Colonic mucosa (tissue), 4 donors: ENCODE results near the gene MKNK2. TPM values are rescaled to one million over a fixed set of nuclear protein-coding genes. Genes with fewer than 3 reads are reported as not detected.

ENCODE experiments used
- DNase-seq: peaks from one replicate; pipeline ENCODE4 v3.0.0-alpha.2; 2020
- H3K27ac ChIP-seq: fragments of 200-600 bp; one replicate; pipeline ENCODE4 v1.8.0; 2021
- H3K27me3 ChIP-seq: fragments of 200-600 bp; one replicate; pipeline ENCODE4 v1.8.0; 2021
- H3K36me3 ChIP-seq: fragments of 200-600 bp; one replicate; pipeline ENCODE4 v1.8.0; 2021
- H3K4me1 ChIP-seq: fragments of 200-600 bp; one replicate; pipeline ENCODE4 v1.8.0; 2021; ENCODE audit warnings: mild to moderate bottlenecking
- H3K4me3 ChIP-seq: fragments of 200-600 bp; one replicate; pipeline ENCODE4 v1.8.0; 2021
- H3K9ac ChIP-seq, 2 donors: one replicate each; pipeline ENCODE4 v1.7.0; 2013; ENCODE audit warnings: control low read depth in 2 of 2, low read depth in 2 of 2, low read length in 2 of 2
- H3K9me3 ChIP-seq: fragments of 200-600 bp; one replicate; pipeline ENCODE4 v1.8.0; 2021
- CTCF ChIP-seq: fragments of 200-600 bp; IDR thresholded peaks from one replicate; pipeline ENCODE4 v1.8.0; 2022; ENCODE audit warnings: antibody characterized with exemption, mild to moderate bottlenecking
- intact Hi-C: fragments of 100-400 bp; cut with DNase I; formaldehyde crosslinking; loops from one replicate; pipeline ENCODE4 v1.14.1; 2022
- total RNA-seq, 2 donors: library from RNA; stranded (reverse); fragmentation: NEBNext Ultra II Directional in 1 of 2; extraction: Animal tissue kit (Norgen Biotek cat#: 25700) in 1 of 2; gene quantifications; one replicate each; pipeline ENCODE4 v1.2.1, GENCODE V29; 2021
- donor health status: healthy.
- donor health status: DM: no; HTN: no; CAD: no.
- donor health status: DM: no; HTN: no; CAD: no.

Gene MKNK2
- total RNA-seq, 2 donors from 2014 or later = 358 to 589 TPM

- no peak overlapping the region for H3K27ac ChIP-seq
- no peak for TF ChIP-seq CTCF
- H3K4me3 ChIP-seq = no peak overlapping the region
- no peaks in the 10 kb centered on the region for H3K27me3 ChIP-seq
- no peaks in the 10 kb centered on the region for H3K9me3 ChIP-seq
- DNase-seq = no peak
- H3K36me3 ChIP-seq = no peaks in the 10 kb centered on the region
- no peaks in the 10 kb centered on the region for H3K4me1 ChIP-seq
- intact Hi-C loops = loop anchor here (10.0 kb wide), 1 partner anchor 75 kb away; no protein-coding TSS in a partner anchor
- no peak overlapping the region for H3K9ac ChIP-seq
Measured at GRCh38 chr19:2010135-2010668, 40.8 kb downstream of the MKNK2 start.

- DNase-seq = no peak
- Histone ChIP-seq H3K4me3 (no peak overlapping the region), H3K36me3 (peaks cover 4% of the 10 kb centered on the region), H3K27ac (no peak overlapping the region), H3K9ac (no peak overlapping the region), H3K4me1 (no peaks in the 10 kb centered on the region), H3K27me3 (no peaks in the 10 kb centered on the region), H3K9me3 (no peaks in the 10 kb centered on the region)
- intact Hi-C loops = no loop called here
- TF ChIP-seq CTCF = no peak
Measured at GRCh38 chr19:2003874-2004273, 47.2 kb downstream of the MKNK2 start.

GRCh38 chr19:1999856-2000515 is 51.1 kb downstream of the MKNK2 start:
- DNase-seq = no peak
- H3K9me3 ChIP-seq = no peaks in the 10 kb centered on the region
- no peak for TF ChIP-seq CTCF
- H3K36me3 ChIP-seq = peaks cover 4% of the 10 kb centered on the region
- intact Hi-C loops = no loop called here
- H3K4me3 ChIP-seq = no peak overlapping the region
- no peak overlapping the region for H3K27ac ChIP-seq
- H3K27me3 ChIP-seq = no peaks in the 10 kb centered on the region
- no peak overlapping the region for H3K9ac ChIP-seq
- no peaks in the 10 kb centered on the region for H3K4me1 ChIP-seq

GRCh38 chr19:1998712-1999708 is 52.0 kb downstream of the MKNK2 start:
- Histone ChIP-seq H3K27me3 (no peaks in the 10 kb centered on the region), H3K4me3 (no peak overlapping the region), H3K27ac (no peak overlapping the region), H3K36me3 (peaks cover 4% of the 10 kb centered on the region), H3K9me3 (no peaks in the 10 kb centered on the region), H3K4me1 (no peaks in the 10 kb centered on the region), H3K9ac (no peak overlapping the region)
- intact Hi-C loops = no loop called here
- no peak for DNase-seq
- TF ChIP-seq CTCF = no peak

GRCh38 chr19:1997353-1998233 is 53.5 kb downstream of the MKNK2 start:
- no peak for TF ChIP-seq CTCF
- Histone ChIP-seq H3K4me1 (no peaks in the 10 kb centered on the region), H3K9me3 (no peaks in the 10 kb centered on the region), H3K36me3 (peaks cover 4% of the 10 kb centered on the region), H3K4me3 (no peak overlapping the region), H3K27me3 (no peaks in the 10 kb centered on the region), H3K9ac (no peak overlapping the region), H3K27ac (no peak overlapping the region)
- no peak for DNase-seq
- intact Hi-C loops = no loop called here
